Fibroblast of skin of right biceps (primary cell): ENCODE measurements around the gene LRP1B.
"Not testable (repeated sequence)": the region's sequence is repeated elsewhere in the genome, so short reads cannot be mapped to it uniquely, and the experiment has no call there.

Experiments used
- DNase-seq: peaks from one replicate; pipeline ENCODE4 v3.0.0-alpha.2; 2013

LRP1B gene

GRCh38 chr2:140654565-140654964 is 1476.3 kb downstream of the LRP1B start:
- peak; percentile 63 for DNase-seq

- peak; percentile 33 for DNase-seq
Measured at GRCh38 chr2:140650825-140651224, 1480.0 kb downstream of the LRP1B start.

- DNase-seq: not testable (repeated sequence)
Measured at GRCh38 chr2:140650134-140650533, 1480.7 kb downstream of the LRP1B start.

GRCh38 chr2:140648393-140648792 is 1482.4 kb downstream of the LRP1B start:
- DNase-seq: no peak

GRCh38 chr2:140643761-140644187 is 1487.0 kb downstream of the LRP1B start:
- DNase-seq: peak; percentile 56

- no peak for DNase-seq
Measured at GRCh38 chr2:140641163-140641562, 1489.7 kb downstream of the LRP1B start.

GRCh38 chr2:140639628-140640027 is 1491.2 kb downstream of the LRP1B start:
- no peak for DNase-seq

GRCh38 chr2:140630557-140630956 is 1500.3 kb downstream of the LRP1B start:
- no peak for DNase-seq

GRCh38 chr2:140627885-140628284 is 1502.9 kb downstream of the LRP1B start:
- no peak for DNase-seq

GRCh38 chr2:140627136-140627535 is 1503.7 kb downstream of the LRP1B start:
- peak; percentile 1 for DNase-seq

GRCh38 chr2:140624200-140624599 is 1506.6 kb downstream of the LRP1B start:
- no peak for DNase-seq

GRCh38 chr2:140621583-140622362 is 1509.0 kb downstream of the LRP1B start:
- DNase-seq: no peak

GRCh38 chr2:140604788-140605187 is 1526.0 kb downstream of the LRP1B start:
- DNase-seq: no peak

GRCh38 chr2:140604096-140604495 is 1526.7 kb downstream of the LRP1B start:
- peak; percentile 29 for DNase-seq

- no peak for DNase-seq
Measured at GRCh38 chr2:140603416-140603815, 1527.4 kb downstream of the LRP1B start.

- no peak for DNase-seq
Measured at GRCh38 chr2:140601801-140602200, 1529.0 kb downstream of the LRP1B start.

GRCh38 chr2:140601342-140601741 is 1529.5 kb downstream of the LRP1B start:
- DNase-seq: peak; percentile 15

- peak; percentile 87 for DNase-seq
Measured at GRCh38 chr2:140600116-140600515, 1530.7 kb downstream of the LRP1B start.

- DNase-seq: no peak
Measured at GRCh38 chr2:140597836-140598235, 1533.0 kb downstream of the LRP1B start.

GRCh38 chr2:140597205-140597604 is 1533.6 kb downstream of the LRP1B start:
- no peak for DNase-seq

- no peak for DNase-seq
Measured at GRCh38 chr2:140596447-140596846, 1534.4 kb downstream of the LRP1B start.

GRCh38 chr2:140595107-140595506 is 1535.7 kb downstream of the LRP1B start:
- no peak for DNase-seq

GRCh38 chr2:140593132-140593531 is 1537.7 kb downstream of the LRP1B start:
- no peak for DNase-seq

GRCh38 chr2:140589696-140590095 is 1541.1 kb downstream of the LRP1B start:
- peak; percentile 10 for DNase-seq

- DNase-seq: peak; percentile 10
Measured at GRCh38 chr2:140589273-140589672, 1541.5 kb downstream of the LRP1B start.
